HG02623 (cell line): Measurements from ENCODE around the gene UHRF2.
A peak's percentile ranks its signal among the peaks of the same experiment; 100 is the strongest.
"Not testable (repeated sequence)": the region's sequence is repeated elsewhere in the genome, so short reads cannot be mapped to it uniquely, and the experiment has no call there.

Experiments
- ATAC-seq: cut with Tn5 transposase; IDR thresholded peaks from one replicate; pipeline ENCODE4 v1.9.1; 2021; ENCODE audit warnings: moderate library complexity; ENCODE audit not compliant: unreplicated experiment

Gene UHRF2

GRCh38 chr9:6428940-6429889 is 16.2 kb downstream of the UHRF2 start:
- ATAC-seq: peak; percentile 92

- no peak for ATAC-seq
Measured at GRCh38 chr9:6431038-6431437, 18.0 kb downstream of the UHRF2 start.

GRCh38 chr9:6433410-6433809 is 20.4 kb downstream of the UHRF2 start:
- no peak for ATAC-seq

- no peak for ATAC-seq
Measured at GRCh38 chr9:6439051-6439703, 26.2 kb downstream of the UHRF2 start.

DNA sequence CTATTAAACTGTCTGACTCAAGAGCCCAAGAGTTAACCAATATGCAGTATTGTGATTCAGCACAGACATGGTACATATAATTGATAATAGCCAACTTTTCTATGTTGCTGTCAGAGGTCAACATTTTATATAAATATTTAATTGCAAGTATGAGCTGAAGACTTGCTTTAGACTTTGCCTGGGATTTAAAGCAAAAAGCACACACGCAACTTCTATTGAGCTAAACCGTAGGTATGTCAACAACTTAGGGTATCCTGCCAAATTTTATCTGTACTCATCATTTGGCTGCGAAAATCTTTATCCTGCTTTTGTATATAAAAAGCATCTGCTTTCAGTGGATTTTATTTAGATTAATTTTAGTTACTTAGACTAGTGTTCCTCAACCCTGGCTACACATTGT is 27.4 kb downstream of the UHRF2 start:
- ATAC-seq: no peak

DNA sequence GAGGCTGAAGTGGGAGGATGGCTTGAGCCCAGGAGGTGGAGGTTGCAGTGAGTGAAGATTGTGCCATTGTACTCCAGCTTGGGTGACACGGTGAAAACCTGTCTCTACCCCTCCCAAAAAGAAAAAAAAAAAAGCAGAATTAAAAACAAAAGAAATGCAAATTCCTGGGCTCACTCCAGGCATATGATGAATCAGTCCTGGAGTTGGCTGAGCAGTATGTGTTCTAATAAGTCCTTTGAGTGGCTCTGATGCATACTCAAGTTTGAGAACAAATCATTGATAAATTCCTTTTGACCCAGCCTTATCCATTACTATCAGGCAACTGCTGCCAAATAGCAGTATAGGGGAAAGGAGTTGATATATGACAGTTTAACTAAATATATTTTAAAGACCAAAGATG is 28.3 kb downstream of the UHRF2 start:
- ATAC-seq: no peak

DNA sequence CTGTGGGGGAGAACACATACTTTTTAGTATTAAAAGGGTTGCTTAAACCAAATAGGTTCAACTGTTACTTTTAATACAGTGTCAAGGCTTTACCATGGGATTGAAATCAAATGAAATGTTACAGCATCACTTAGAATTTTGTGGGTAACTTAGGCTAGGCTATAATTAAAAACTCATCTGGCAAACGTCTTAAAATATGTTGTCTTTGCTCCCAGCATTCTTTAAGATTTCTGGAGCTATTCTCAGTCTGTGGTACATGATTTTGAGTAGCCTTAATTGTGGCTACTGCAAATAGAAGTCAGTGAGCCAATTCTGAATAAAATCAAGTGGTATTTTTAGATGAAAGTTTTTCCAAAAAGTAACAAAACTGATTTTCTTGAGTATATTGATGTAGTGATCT is 30.7 kb downstream of the UHRF2 start:
- no peak for ATAC-seq

GRCh38 chr9:6444128-6444527 is 31.1 kb downstream of the UHRF2 start:
- no peak for ATAC-seq

GRCh38 chr9:6449086-6449485 is 36.1 kb downstream of the UHRF2 start:
- ATAC-seq: no peak

DNA sequence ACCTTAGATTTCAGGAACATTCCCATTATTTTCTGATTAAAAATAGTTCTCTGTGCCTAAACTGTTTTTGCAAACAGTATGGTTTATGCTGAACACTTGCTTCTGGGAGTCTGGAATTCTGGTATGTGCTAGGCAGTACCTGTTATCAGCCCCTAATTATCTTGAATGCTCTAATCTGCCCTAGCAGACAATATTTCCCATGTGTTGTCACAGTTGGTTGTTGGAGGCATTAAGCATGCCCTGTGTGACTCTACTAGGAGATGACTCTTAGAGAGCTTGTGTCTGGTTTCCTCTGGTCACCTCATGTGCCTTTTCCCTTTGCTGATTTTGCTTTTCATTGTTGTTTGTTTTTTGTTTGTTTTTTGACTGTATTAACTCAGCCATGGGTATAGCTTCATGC is 36.6 kb downstream of the UHRF2 start:
- no peak for ATAC-seq

GRCh38 chr9:6450641-6451375 is 37.8 kb downstream of the UHRF2 start:
- ATAC-seq: no peak

GRCh38 chr9:6455292-6455691 is 42.3 kb downstream of the UHRF2 start:
- ATAC-seq: not testable (repeated sequence)

DNA sequence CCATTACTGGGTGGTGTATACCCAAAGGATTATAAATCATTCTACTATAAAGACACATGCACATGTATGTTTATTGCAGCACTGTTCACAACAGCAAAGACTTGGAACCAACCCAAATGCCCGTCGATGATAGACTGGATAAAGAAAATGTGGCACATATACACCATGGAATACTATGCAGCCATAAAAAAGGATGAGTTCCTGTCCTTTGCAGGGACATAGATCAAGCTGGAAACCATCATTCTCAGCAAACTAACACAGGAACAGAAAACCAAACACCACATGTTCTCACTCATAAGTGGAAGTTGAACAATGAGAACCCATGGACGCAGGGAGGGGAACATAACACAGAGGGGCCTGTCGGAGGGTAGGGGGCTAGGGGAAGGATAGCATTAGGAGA is 45.7 kb downstream of the UHRF2 start:
- not testable (repeated sequence) for ATAC-seq

GRCh38 chr9:6459718-6460117 is 46.7 kb downstream of the UHRF2 start:
- no peak for ATAC-seq

DNA sequence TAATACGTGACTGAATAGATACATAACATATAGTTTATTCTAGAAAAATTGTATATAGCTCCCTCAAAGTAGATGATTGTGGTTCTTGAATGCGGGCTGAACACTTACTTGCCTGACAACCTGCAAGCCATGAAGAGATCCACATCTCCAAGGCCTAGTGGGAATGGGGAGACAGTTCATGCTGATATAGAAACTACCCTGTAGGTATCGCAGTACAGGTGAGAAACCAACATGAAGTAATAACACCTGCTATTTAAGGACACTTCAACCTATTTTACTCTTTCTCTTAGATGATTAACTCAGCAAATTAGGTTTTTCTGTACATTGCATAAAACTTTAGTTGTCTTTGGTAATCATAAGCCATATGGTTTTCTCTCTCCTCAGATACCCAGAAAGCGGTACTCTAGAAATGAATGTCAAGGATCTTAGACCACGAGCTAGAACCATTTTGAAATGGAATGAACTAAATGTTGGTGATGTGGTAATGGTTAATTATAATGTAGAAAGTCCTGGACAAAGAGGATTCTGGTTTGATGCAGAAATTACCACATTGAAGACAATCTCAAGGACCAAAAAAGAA is 47.3 kb downstream of the UHRF2 start:
- no peak for ATAC-seq

DNA sequence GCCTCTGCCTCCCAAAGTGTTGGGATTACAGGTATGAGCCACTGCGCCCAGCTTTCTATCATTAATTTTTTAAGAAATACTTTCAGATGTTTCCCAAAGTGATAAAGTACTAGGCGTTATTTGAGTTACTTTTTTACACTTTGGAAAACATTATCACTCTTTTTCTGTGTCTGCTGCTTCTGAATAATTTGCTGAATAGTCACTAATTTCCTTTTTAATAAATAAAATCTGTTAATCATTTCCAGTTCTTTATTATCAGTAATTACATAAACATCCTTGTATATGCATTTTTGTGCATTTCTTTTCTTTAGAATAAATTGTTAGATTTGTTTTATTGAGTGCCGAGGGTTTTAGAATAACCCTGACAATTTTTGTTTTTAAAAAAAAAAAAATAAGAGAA is 48.6 kb downstream of the UHRF2 start:
- no peak for ATAC-seq

- ATAC-seq: no peak
Measured at GRCh38 chr9:6467006-6467625, 54.1 kb downstream of the UHRF2 start.

GRCh38 chr9:6471231-6471850 is 58.3 kb downstream of the UHRF2 start:
- ATAC-seq: no peak

- ATAC-seq: no peak
Measured at GRCh38 chr9:6473151-6473550, 60.2 kb downstream of the UHRF2 start.

- no peak for ATAC-seq
Measured at GRCh38 chr9:6479959-6480358, 67.0 kb downstream of the UHRF2 start.
